KMS-11 (cell line): ENCODE measurements around the gene NANOS2.

Experiments
- H2AFZ ChIP-seq: fragments of 200-600 bp; sonication (generic); 2 replicates; pipeline ENCODE4 v1.6.1; 2016; ENCODE audit warnings: antibody characterized with exemption, mixed run types, low read depth
- H3K27ac ChIP-seq: fragments of 200-600 bp; sonication (generic); 2 replicates; pipeline ENCODE4 v1.6.1; 2016; ENCODE audit warnings: mild to moderate bottlenecking, mixed run types
- H3K27me3 ChIP-seq: fragments of 200-600 bp; sonication (generic); 2 replicates; pipeline ENCODE4 v1.6.1; 2017; ENCODE audit warnings: mild to moderate bottlenecking, low read depth, mixed run types, moderate library complexity; ENCODE audit not compliant: insufficient read depth
- H3K36me3 ChIP-seq: fragments of 200-600 bp; sonication (generic); 2 replicates; pipeline ENCODE4 v1.6.1; 2017; ENCODE audit warnings: mild to moderate bottlenecking, mixed run types; ENCODE audit not compliant: insufficient read depth
- H3K4me1 ChIP-seq: fragments of 200-600 bp; sonication (generic); 2 replicates; pipeline ENCODE4 v1.6.1; 2016; ENCODE audit warnings: mild to moderate bottlenecking, low read depth, mixed run types; ENCODE audit not compliant: poor library complexity, severe bottlenecking
- H3K4me2 ChIP-seq: fragments of 200-600 bp; sonication (generic); 2 replicates; pipeline ENCODE4 v1.7.0; 2016; ENCODE audit warnings: mild to moderate bottlenecking, mixed run types
- H3K4me3 ChIP-seq: fragments of 200-600 bp; sonication (generic); IDR thresholded peaks from 2 replicates; pipeline ENCODE4 v1.6.1; 2017; ENCODE audit warnings: low read depth, low read length, mixed read lengths; ENCODE audit not compliant: insufficient read depth
- H3K79me2 ChIP-seq: fragments of 200-600 bp; sonication (generic); 2 replicates; pipeline ENCODE4 v1.6.1; 2016; ENCODE audit warnings: low read depth, mixed run types; ENCODE audit not compliant: insufficient read depth
- H3K9ac ChIP-seq: fragments of 200-600 bp; sonication (generic); 2 replicates; pipeline ENCODE4 v1.6.1; 2016; ENCODE audit warnings: mild to moderate bottlenecking, mixed run types
- H4K20me1 ChIP-seq: fragments of 200-600 bp; sonication (generic); 2 replicates; pipeline ENCODE4 v1.6.1; 2016; ENCODE audit warnings: mild to moderate bottlenecking, mixed run types; ENCODE audit not compliant: insufficient read depth
- TF ChIP-seq, protein P1 (sequence below): fragments of 200-600 bp; sonication (generic); conservative IDR thresholded peaks from 2 replicates; pipeline ENCODE4 v1.6.1; 2017; ENCODE audit warnings: low read depth, mild to moderate bottlenecking, antibody characterized with exemption, low read length, moderate library complexity, mixed read lengths

NANOS2 gene

DNA sequence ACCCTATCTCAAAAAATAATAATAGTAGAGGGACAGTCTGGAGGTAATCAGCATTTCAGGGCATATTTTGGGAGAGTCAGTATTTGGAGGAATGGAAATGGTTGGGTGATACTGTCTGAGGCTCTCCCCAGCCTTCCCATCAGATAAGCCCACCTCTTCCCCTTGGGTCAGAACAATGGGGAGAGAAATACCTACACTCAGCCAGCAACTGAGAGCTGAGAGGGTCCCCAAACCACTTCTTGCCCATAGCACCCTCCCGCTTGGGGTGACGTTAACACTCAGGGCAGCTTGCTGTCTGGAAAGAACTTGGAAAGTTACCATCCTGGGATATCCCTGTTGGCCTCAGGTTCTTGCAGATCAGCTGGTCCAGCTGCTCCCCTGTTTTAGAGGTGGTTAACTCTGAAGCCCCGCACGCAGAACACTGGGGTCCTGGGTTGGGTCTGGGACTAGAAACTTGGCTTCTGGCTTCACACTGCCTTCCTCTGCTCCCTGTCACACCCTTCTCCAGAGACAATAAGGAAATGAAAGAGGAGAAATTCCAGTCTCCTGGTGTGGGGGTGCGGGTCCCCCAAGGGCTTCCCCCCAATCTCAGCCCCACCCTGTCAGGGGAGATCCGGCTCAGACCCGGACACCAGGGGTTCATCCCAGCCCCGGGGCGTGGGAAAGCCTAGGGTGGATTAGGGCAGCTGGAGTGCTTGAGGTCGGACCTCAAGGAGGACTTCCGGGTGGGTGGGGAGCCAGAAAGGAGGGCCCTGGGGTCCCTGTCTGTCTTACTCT, 48.0 kb downstream of the NANOS2 start:
- Histone ChIP-seq H3K27ac (no peak overlapping the region), H3K9ac (no peak overlapping the region), H3K4me2 (no peak overlapping the region), H3K4me1 (peaks cover 14% of the 10 kb centered on the region), H3K4me3 (no peak overlapping the region), H2AFZ (no peak overlapping the region), H3K27me3 (peaks cover 74% of the 10 kb centered on the region), H3K79me2 (peaks cover 12% of the 10 kb centered on the region; the same call in 1 of the 2 replicates), H4K20me1 (no peaks in the 10 kb centered on the region), H3K36me3 (no peaks in the 10 kb centered on the region)
- TF ChIP-seq, protein P1, sequence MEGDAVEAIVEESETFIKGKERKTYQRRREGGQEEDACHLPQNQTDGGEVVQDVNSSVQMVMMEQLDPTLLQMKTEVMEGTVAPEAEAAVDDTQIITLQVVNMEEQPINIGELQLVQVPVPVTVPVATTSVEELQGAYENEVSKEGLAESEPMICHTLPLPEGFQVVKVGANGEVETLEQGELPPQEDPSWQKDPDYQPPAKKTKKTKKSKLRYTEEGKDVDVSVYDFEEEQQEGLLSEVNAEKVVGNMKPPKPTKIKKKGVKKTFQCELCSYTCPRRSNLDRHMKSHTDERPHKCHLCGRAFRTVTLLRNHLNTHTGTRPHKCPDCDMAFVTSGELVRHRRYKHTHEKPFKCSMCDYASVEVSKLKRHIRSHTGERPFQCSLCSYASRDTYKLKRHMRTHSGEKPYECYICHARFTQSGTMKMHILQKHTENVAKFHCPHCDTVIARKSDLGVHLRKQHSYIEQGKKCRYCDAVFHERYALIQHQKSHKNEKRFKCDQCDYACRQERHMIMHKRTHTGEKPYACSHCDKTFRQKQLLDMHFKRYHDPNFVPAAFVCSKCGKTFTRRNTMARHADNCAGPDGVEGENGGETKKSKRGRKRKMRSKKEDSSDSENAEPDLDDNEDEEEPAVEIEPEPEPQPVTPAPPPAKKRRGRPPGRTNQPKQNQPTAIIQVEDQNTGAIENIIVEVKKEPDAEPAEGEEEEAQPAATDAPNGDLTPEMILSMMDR = no peak

DNA sequence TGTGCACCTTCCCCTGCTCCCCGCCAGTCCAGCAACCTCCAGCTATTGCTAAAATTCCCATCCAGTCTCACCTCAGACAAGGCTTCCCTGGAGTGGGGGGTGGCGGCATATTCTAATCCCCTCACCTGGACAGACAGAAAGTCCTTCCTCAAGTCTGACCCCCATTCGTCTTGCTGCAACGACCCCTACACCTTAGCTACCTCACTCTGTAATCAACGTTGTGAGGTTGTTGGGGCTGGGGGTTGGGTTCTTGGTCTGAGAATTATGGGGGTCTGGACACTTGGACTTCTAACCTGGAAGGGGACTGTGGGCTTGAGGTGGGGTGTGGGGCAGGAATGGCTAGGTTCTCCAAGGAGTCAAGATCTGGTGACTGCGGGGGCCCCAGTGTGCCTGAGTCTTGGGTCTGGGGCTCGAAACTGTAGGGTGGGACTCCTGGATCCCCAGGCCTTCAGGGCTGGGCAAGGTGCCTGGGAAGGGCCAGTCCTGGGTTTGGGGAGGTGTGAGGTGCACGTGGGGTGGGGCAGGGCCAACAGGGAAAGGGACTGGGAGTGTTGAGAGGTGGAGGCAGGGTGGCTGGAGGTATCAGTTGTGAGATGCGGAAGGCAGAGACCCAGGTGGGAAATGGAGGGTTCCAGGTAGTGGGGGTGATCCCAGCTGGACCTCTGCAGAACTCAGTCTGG, 49.2 kb downstream of the NANOS2 start:
- no peak overlapping the region for H3K4me2 ChIP-seq
- H3K9ac ChIP-seq = no peak overlapping the region
- H3K4me3 ChIP-seq = no peak overlapping the region
- H3K79me2 ChIP-seq = peaks cover 21% of the 10 kb centered on the region; the same call in 1 of the 2 replicates
- H3K27ac ChIP-seq = no peak overlapping the region
- H2AFZ ChIP-seq = no peak overlapping the region
- TF ChIP-seq, protein P1 = no peak
- peaks cover 62% of the 10 kb centered on the region for H3K27me3 ChIP-seq
- peaks cover 21% of the 10 kb centered on the region for H3K4me1 ChIP-seq
- H4K20me1 ChIP-seq = no peaks in the 10 kb centered on the region
- H3K36me3 ChIP-seq = no peaks in the 10 kb centered on the region

- no peaks in the 10 kb centered on the region; the same call in 1 of the 2 replicates for H3K36me3 ChIP-seq
- H3K4me1 ChIP-seq = peaks cover 21% of the 10 kb centered on the region
- no peak overlapping the region for H3K27ac ChIP-seq
- H3K27me3 ChIP-seq = peaks cover 55% of the 10 kb centered on the region
- H2AFZ ChIP-seq = no peak overlapping the region
- TF ChIP-seq, protein P1 = no peak
- no peak overlapping the region for H3K4me2 ChIP-seq
- H3K9ac ChIP-seq = no peak overlapping the region
- peaks cover 27% of the 10 kb centered on the region; the same call in 1 of the 2 replicates for H3K79me2 ChIP-seq
- no peak overlapping the region for H3K4me3 ChIP-seq
- no peaks in the 10 kb centered on the region for H4K20me1 ChIP-seq
These were observed 49.9 kb downstream of the NANOS2 start for GRCh38 chr19:45864629-45865082.

- Histone ChIP-seq H2AFZ (peak within 1 kb of the TSS; percentile 98), H3K4me1 (peaks cover 21% of the 10 kb centered on the region), H3K4me3 (no peak within 1 kb of the TSS), H3K27me3 (peaks cover 53% of the 10 kb centered on the region), H3K36me3 (no peaks in the 10 kb centered on the region; the same call in 1 of the 2 replicates), H3K9ac (no peak within 1 kb of the TSS), H4K20me1 (no peaks in the 10 kb centered on the region), H3K27ac (no peak within 1 kb of the TSS), H3K4me2 (peak within 1 kb of the TSS; percentile 81), H3K79me2 (peaks cover 33% of the 10 kb centered on the region; the same call in 1 of the 2 replicates)
- TF ChIP-seq, protein P1 = peak; percentile 45
These were observed 50.5 kb downstream of the NANOS2 start, which contains the start of gene FOXA3 for GRCh38 chr19:45863840-45864628. FOXA3 (plus strand) TSS chr19:45864326; CDS start chr19:45864457, 131 bp downstream.
